ENCODE measurements around the gene GALNT14. TPM values are rescaled to one million over a fixed set of nuclear protein-coding genes. Genes with fewer than 3 reads are reported as not detected.

Gene GALNT14
- total RNA-seq, 1 experiment from 2014 or later: 32.3 TPM

- no peak for DNase-seq (ENCODE audit: low read depth)
These were observed 159.4 kb downstream of the GALNT14 start for GRCh38 chr2:30978854-30979253.

GRCh38 chr2:30978044-30978443 lies 160.2 kb downstream of the GALNT14 start:
- no peak for DNase-seq (ENCODE audit: low read depth)

- no peak for DNase-seq (ENCODE audit: low read depth)
These were observed 163.1 kb downstream of the GALNT14 start for GRCh38 chr2:30975156-30975555.

GRCh38 chr2:30974554-30974953 lies 163.7 kb downstream of the GALNT14 start:
- DNase-seq (ENCODE audit: low read depth): no peak

- DNase-seq (ENCODE audit: low read depth): no peak
These were observed 164.1 kb downstream of the GALNT14 start for GRCh38 chr2:30974092-30974491.

- DNase-seq (ENCODE audit: low read depth): peak; percentile 26
These were observed 166.8 kb downstream of the GALNT14 start for GRCh38 chr2:30971231-30972025.

- no peak for DNase-seq (ENCODE audit: low read depth)
These were observed 169.4 kb downstream of the GALNT14 start for GRCh38 chr2:30968660-30969397.

GRCh38 chr2:30966786-30967185 lies 171.5 kb downstream of the GALNT14 start:
- DNase-seq (ENCODE audit: low read depth): no peak

- no peak for DNase-seq (ENCODE audit: low read depth)
These were observed 173.2 kb downstream of the GALNT14 start for GRCh38 chr2:30965022-30965531.

GRCh38 chr2:30964334-30965005 lies 173.8 kb downstream of the GALNT14 start:
- DNase-seq (ENCODE audit: low read depth): no peak

GRCh38 chr2:30963184-30963583 lies 175.1 kb downstream of the GALNT14 start:
- no peak for DNase-seq (ENCODE audit: low read depth)

- DNase-seq (ENCODE audit: low read depth): no peak
These were observed 178.0 kb downstream of the GALNT14 start for GRCh38 chr2:30960213-30960612.

- no peak for DNase-seq (ENCODE audit: low read depth)
These were observed 178.6 kb downstream of the GALNT14 start for GRCh38 chr2:30959653-30960052.

- DNase-seq (ENCODE audit: low read depth): peak; percentile 64
These were observed 179.3 kb downstream of the GALNT14 start for GRCh38 chr2:30958918-30959265.

- DNase-seq (ENCODE audit: low read depth): peak; percentile 46
These were observed 179.9 kb downstream of the GALNT14 start for GRCh38 chr2:30958193-30958917.

- DNase-seq (ENCODE audit: low read depth): no peak
These were observed 180.6 kb downstream of the GALNT14 start for GRCh38 chr2:30957591-30957990.

- DNase-seq (ENCODE audit: low read depth): no peak
These were observed 181.2 kb downstream of the GALNT14 start for GRCh38 chr2:30956995-30957394.

GRCh38 chr2:30955516-30956132 lies 182.6 kb downstream of the GALNT14 start:
- no peak for DNase-seq (ENCODE audit: low read depth)

GRCh38 chr2:30950339-30950738 lies 187.9 kb downstream of the GALNT14 start:
- no peak for DNase-seq (ENCODE audit: low read depth)

- no peak for DNase-seq (ENCODE audit: low read depth)
These were observed 188.8 kb downstream of the GALNT14 start for GRCh38 chr2:30949435-30949834.

GRCh38 chr2:30948857-30949256 lies 189.4 kb downstream of the GALNT14 start:
- no peak for DNase-seq (ENCODE audit: low read depth)

Measured in Daoy (cell line).